Measurements from ENCODE around the gene KPNB1.

KPNB1 gene

GRCh38 chr17:47638903-47639302, 10.8 kb upstream of the KPNB1 start:
- no peak for DNase-seq

GRCh38 chr17:47640076-47640475, 9.6 kb upstream of the KPNB1 start:
- no peak for DNase-seq

DNA sequence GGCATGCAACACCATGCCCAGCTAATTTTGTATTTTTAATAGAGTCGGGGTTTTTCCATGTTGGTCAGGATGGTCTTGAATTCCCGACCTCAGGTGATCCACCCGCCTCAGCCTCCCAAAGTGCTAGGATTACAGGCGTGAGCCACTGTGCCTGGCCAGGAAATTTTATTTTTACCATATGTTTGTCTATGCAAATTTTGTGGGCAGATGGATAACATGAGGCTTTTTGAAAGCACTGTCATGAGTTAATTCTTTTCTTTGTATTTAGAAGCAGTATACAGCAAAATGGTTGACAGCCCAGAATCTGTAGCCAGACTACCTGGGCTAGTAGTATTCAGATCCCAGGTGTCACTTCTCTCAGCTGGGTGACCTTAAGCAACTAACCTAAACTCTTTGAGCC, 8.5 kb upstream of the KPNB1 start:
- no peak for DNase-seq

GRCh38 chr17:47643116-47643515, 6.6 kb upstream of the KPNB1 start:
- no peak for DNase-seq

GRCh38 chr17:47644324-47644723, 5.4 kb upstream of the KPNB1 start:
- no peak for DNase-seq

- DNase-seq, result no peak
Observed at GRCh38 chr17:47649972-47650524, 329 bp downstream of the KPNB1 start.

DNA sequence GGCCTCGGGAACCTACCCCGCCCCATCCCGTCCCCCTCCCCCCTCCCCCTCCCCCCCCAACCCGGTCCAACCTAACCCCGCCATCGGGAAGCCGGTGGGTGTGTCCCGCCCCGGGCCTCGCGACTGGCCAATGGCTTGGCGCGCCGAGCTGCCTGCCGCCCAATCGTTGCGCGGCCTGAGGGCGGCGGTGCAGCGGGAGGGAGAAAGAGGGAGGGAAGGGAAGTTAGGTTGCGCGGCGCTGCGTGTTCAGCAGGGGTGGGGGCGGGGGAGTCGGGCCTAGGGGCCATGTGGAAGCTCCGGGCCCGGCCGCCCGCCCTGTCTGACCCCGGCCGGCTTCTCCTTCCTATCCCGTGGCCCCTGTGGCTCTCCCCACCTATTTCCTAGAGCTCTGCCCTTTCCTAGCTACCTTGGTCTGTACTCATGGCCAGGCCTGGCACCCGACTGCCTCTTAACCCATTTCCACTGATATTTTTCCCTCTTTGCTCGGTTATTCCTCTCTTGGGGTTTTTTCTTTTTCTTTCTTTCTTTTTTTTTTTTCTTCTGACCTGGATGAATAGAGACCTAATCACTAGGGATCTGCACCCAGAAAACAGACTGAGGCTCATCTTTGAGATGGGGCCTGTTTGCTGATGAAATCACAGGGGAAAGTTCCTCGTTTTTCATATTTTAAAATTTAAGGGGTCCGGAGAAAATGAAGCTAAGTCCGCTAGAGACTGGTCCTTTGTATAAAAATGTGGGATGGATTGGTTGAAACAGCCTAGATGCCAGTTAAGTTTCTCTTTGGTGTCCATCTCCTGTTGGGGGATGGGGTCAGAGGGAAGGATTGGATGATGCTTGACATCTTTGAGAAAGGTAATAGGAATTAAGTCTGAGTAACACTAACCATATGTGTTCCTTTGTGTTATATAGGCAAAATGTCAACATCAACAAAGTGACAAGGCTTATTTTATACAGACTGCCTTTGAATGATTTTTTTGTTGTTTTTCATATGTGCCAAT, 1.1 kb downstream of the KPNB1 start:
- DNase-seq, result peak; percentile 90

GRCh38 chr17:47651704-47652103, 2.0 kb downstream of the KPNB1 start:
- DNase-seq, result no peak

- DNase-seq, result no peak
Observed at GRCh38 chr17:47652570-47652969, 2.9 kb downstream of the KPNB1 start.

- DNase-seq, result no peak
Observed at GRCh38 chr17:47653442-47653841, 3.7 kb downstream of the KPNB1 start.

GRCh38 chr17:47654991-47655390, 5.3 kb downstream of the KPNB1 start:
- no peak for DNase-seq

- no peak for DNase-seq
Observed at GRCh38 chr17:47660064-47660492, 10.4 kb downstream of the KPNB1 start.

DNA sequence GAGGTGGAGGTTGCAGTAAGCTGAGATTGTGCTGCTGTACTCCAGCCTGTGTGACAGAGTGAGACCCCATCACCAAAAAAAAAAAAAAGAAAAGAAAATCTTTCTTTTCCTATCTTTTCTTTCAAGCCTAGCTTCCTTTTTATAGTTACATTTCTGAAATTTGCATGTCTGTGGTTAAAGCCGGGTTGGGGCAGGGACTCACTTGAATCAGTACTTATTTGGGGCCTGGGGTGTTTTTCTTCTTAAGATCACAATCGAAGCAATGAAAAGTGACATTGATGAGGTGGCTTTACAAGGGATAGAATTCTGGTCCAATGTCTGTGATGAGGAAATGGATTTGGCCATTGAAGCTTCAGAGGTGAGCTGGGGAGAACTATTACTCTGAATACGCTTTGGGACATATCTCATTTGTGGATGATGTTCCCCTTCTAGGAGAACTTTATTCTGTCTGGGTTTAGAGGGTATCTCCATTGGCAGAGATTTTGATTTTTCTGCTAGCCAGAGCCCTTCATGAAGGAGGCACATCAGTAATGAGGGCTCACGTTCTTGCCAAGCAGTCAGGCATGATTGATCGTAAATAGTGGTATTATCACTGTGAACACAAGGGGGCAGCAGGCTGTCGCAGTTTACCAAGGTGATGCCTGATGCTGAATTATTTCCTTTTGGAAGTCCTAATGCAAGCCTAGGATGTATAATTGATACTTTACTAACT, 14.3 kb downstream of the KPNB1 start:
- DNase-seq, result peak; percentile 78

DNA sequence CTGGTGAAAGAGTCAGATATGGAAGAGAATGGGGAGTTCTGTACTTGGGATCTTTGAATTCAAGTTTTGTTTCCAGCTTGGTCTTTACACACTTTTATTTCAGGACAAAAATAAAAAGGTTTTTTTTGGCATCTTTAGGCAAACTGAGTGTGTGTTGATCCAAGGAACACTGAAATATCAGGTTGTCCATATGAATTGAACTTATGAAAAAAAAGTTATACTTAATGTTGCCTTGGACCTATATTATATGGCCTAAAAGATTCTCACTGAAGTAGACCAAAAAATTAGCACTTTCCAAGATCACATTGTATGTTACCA, 14.9 kb downstream of the KPNB1 start:
- DNase-seq, result no peak

- no peak for DNase-seq
Observed at GRCh38 chr17:47665655-47666054, 15.9 kb downstream of the KPNB1 start.

DNA sequence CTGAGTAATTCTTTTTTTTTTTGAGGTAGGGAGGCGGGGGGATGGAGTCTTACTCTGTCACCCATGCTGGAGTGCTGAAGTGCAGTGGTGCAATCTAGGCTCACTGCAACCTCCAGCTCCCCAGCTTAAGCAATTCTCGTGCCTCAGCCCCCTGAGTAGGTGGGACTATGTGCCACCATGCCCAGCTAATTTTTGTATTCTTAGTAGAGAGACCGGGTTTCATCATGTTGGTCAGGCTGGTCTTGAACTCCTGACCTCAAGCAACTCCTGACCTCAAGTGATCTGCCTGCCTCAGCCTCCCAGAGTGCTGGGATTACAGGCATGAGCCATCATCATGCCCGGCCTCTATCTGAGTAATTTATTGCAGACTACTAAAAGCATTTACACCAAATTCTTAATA, 19.4 kb downstream of the KPNB1 start:
- no peak for DNase-seq

GRCh38 chr17:47670064-47670463, 20.3 kb downstream of the KPNB1 start:
- DNase-seq, result no peak

DNA sequence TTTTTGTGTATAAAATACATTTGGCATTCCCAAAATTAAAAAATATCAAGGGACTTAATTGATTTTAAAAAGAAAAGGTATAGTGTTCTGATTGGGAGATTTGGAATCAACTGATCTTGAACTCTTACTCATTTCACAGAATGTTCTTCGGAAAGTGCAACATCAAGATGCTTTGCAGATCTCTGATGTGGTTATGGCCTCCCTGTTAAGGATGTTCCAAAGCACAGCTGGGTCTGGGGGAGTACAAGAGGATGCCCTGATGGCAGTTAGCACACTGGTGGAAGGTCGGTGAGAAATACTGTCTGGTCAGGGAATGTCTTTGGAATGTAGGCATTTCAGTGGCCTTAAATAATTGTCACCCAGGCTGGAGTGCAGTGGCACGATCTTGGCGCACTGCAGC, 24.8 kb downstream of the KPNB1 start:
- no peak for DNase-seq

- no peak for DNase-seq
Observed at GRCh38 chr17:47675380-47676198, 25.9 kb downstream of the KPNB1 start.

- DNase-seq, result no peak
Observed at GRCh38 chr17:47676199-47676472, 26.4 kb downstream of the KPNB1 start.

- DNase-seq, result no peak
Observed at GRCh38 chr17:47676510-47677165, 26.9 kb downstream of the KPNB1 start.

GRCh38 chr17:47678196-47678595, 28.5 kb downstream of the KPNB1 start:
- no peak for DNase-seq

DNA sequence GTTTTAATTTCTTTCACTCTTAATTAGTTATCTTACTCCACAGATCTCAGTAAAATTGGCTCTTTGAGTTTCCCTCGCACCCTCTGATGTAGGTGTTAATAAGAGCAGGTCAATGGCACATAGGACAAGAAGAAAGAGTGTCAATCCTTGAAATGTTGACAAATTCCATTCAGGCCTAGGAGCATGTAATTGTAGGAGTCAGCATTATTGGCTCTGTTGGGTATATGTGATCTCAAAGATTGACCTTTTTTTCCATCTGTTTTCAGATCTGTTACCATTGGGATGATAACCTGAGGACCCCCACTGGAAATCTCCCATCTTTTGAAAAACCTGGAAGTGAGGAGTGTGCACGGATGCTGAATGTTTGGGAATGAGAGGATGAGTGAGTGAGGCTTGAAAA, 32.4 kb downstream of the KPNB1 start:
- no peak for DNase-seq

Data from retina (tissue), 1 donor.